HG02870 (cell line): Measurements from ENCODE around the gene TSPAN4.

Experiments
- ATAC-seq: cut with Tn5 transposase; IDR thresholded peaks from one replicate; pipeline ENCODE4 v1.9.1; 2021; ENCODE audit warnings: mild to moderate bottlenecking, moderate library complexity; ENCODE audit not compliant: unreplicated experiment

Gene TSPAN4

GRCh38 chr11:904380-904779 is 61.7 kb downstream of the TSPAN4 start:
- no peak for ATAC-seq

GRCh38 chr11:905952-906351 is 63.3 kb downstream of the TSPAN4 start:
- ATAC-seq, result no peak

DNA sequence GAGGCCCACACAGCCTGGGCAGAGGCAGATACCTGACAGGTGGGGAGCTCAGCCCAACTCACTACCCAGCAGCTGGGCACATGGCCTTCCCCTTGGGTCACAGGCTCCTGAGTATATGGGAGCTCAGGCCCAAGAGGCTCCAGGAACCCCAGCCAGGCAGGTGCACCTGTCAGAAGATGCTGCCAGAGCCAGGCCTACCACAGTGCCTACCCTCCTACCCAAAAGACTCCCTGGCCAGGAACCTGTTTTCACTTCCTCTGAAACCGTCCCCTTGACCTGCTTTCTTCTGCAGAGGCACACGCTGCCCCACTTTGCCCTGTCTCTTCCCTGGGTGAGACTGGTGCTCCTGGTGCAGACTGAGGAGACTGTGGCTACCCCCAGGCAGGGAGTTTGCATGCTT is 65.0 kb downstream of the TSPAN4 start:
- ATAC-seq, result no peak

GRCh38 chr11:908273-908672 is 65.6 kb downstream of the TSPAN4 start:
- no peak for ATAC-seq

DNA sequence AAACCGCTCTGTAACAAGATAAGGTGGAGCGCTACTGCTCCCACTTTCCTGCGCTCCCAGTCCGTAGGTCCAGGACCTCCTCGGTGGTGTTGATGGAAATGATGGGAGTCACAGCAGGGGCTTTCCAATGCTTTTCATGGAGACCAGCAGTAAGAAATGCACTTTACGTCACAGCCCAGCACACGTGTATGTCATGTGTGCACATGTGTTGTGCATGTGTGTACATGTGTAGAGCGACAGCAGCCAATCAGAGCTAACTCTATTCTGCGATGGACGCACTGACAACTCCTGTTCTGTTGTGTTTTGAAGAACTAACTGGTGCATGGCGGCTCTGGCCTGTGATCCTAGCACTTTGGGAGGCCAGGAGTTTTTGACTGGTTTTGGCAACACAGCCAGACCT is 66.8 kb downstream of the TSPAN4 start:
- ATAC-seq, result no peak

GRCh38 chr11:910044-910588 is 67.5 kb downstream of the TSPAN4 start:
- ATAC-seq, result no peak

GRCh38 chr11:910589-911030 is 68.0 kb downstream of the TSPAN4 start, which contains the start of gene CHID1:
Gene CHID1, minus strand, starts transcription at chr11:910810. Its CDS starts 5,994 bp downstream, at chr11:904816.
- peak; percentile 78 for ATAC-seq

DNA sequence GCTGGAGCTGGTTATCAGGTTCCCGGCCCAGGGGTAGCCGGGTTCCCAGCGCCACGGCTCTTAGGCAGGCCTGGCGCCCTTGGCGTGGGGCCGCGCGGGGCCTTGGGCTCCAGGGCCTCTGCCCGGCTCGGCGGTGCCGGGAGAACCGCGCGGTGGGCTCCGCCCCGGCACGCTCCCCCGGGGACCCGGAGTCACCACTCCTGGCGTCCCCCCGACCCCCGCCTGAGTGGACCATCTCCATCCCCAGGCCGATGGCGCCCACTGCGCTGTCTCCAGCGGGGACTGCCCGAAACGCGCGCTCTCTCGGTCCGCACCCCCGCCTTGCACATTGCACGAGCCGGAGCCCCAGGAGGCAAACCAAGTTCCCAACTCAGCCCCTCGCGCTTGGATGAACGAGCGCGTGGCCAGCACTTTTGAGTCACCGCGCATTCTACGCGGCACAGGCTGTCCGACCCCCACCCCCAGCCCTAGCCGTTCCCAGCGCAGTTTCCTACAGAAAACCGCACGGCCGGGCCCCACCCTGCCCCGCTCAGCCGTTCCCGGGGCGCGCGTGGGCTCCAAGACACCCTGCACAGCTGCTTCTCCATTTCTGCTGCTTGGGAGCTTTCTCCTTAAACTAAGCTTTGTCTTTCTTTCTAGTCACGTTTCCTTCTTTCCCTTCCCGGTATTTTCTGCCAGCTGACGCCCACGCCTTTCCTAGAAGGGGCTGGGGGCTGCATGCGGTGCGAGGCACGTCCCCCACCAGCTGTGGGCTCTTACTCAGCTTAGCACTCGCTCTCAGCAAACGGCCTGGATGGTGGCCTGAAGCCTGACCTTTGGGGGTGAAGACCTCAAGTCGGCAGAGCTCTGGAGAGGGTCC is 68.6 kb downstream of the TSPAN4 start:
- ATAC-seq, result peak; percentile 30

DNA sequence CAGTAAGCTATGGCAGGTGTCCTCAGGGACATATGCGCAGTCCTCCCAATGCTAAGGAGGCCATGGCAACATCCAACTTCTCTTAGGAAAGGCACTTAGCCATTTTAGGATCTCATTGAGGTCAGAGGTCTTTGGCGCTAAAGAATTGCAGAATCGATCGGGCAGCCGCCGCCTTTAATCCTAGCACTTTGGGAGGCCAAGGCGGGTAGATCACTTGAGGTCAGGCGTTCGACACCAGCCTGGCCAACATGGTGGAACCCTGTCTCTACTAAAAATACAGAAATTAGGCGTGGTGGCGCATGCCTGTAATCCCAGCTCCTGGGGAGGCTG is 69.2 kb downstream of the TSPAN4 start:
- no peak for ATAC-seq

DNA sequence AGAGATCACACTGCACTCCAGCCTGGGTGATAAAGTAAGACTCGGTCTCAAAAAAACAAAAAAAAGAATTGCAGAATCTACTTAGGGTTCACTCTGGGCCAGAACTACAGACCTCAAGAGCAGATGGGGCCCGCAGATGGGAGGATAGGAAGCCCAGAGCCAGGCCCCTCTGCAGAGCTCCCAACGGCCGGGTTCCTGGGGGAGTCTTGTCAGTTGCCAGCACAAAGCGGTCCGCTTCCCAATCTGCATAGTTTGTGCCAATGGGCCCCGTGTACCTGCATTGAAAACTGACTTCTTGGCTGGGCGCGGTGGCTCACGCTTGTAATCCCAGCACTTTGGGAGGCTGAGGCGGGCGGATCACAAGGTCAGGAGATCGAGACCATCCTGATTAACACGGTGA is 69.6 kb downstream of the TSPAN4 start:
- ATAC-seq, result no peak

- ATAC-seq, result no peak
Measured at GRCh38 chr11:913043-913442, 70.4 kb downstream of the TSPAN4 start.

DNA sequence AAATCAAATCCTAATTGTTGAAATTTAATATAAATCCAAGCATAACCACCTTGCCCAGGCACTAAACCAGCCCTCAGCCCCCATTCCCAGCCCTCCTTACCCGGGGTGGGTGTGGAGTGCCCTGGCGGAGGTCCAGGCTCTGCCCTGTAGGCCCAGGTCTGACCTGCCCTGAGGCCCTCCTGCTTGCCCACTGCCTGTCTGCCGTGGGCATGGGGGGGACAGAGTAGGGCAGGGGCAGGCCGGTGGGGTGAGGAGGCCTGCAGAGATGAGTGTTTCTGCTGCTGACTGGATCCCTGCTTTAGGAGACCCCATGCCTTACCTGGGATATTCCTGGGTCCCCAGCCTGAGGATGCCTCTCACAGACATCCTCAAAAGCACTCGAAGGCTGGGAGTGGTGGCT is 71.6 kb downstream of the TSPAN4 start:
- no peak for ATAC-seq

DNA sequence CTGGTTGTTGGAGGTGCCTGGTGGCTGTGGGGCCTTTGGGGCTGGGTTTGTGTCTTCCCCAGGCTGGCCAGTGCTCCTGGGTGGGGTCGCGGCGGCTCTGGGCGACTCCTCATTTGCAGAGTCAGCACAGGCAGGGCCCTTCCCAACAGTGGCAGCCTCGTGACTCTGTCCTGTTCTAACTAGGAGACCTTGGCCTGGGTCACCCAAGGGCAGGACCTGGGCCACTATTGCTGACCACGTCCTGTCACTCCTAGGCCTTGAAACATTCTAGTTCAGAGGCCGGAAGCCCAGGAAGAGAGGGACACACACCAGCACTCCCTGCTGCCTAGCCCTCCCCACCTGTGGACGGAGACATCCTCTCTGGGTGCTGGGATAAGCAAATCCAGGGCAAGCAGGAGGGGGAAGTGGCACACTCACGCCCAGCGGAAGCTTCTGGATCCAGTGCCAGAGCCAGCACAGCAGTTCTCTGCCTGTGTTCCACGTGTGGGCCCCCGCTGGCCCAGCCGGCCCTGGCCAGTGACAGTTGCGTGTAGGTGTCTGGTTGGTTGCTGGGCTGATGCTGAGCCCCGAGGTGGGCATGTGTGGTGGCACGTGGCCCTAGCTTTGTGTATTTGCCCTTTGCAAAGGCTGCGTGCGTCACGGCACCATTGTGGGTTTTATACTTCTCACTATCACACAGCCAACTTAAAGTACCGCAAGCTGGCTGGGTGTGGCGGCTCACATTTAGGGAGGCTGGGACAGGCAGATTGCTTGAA is 72.3 kb downstream of the TSPAN4 start:
- ATAC-seq, result no peak
